HEK293 (cell line): ENCODE results near the gene OR1F1.

Experiments used
- CTCF ChIA-PET: fragments of 350-600 bp; formaldehyde crosslinking; extraction: SDS; loops from one replicate; lab custom pipeline; 2021; ENCODE audit warnings: antibody characterized with exemption; lab: Yijun Ruan, JAX
- POLR2A ChIA-PET: fragments of 300-600 bp; formaldehyde crosslinking; extraction: SDS; loops from one replicate; lab custom pipeline; 2020; ENCODE audit warnings: antibody characterized with exemption, inconsistent platforms; lab: Yijun Ruan, JAX
- H3K27ac ChIP-seq: fragments of 200-500 bp; sonication (Bioruptor generic); 2 replicates; pipeline ENCODE4 v1.5.1; 2014; ENCODE audit warnings: low read depth, low read length, control low read depth, inconsistent platforms; ENCODE audit errors: extremely low read depth
- H3K36me3 ChIP-seq, 2 experiments: fragments of 200-500 bp in 1 of 2; sonication (Bioruptor generic) in 1 of 2; 1 replicate in 1 of 2; 2 replicates in 1 of 2; pipeline ENCODE4 v1.5.1; 2014 to 2017; ENCODE audit warnings: inconsistent platforms in 2 of 2, low read length in 2 of 2; ENCODE audit not compliant: control insufficient read depth in 2 of 2, insufficient read depth in 1 of 2
- H3K4me1 ChIP-seq: fragments of 200-500 bp; sonication (Bioruptor generic); 2 replicates; pipeline ENCODE4 v1.5.1; 2014; ENCODE audit warnings: mild to moderate bottlenecking, low read length, inconsistent platforms; ENCODE audit not compliant: control insufficient read depth, insufficient read depth
- H3K4me3 ChIP-seq: 2 replicates; pipeline ENCODE4 v1.5.1; 2011; ENCODE audit warnings: low read depth, mild to moderate bottlenecking, control low read depth, low read length, moderate library complexity
- H3K9me3 ChIP-seq: fragments of 200-500 bp; sonication (Bioruptor generic); 2 replicates; pipeline ENCODE4 v1.5.1; 2014; ENCODE audit warnings: low read depth, low read length, inconsistent platforms; ENCODE audit not compliant: control insufficient read depth, insufficient read depth
- GFI1B ChIP-seq: fragments of 450-650 bp; formaldehyde crosslinking; IDR thresholded peaks from 2 replicates; pipeline ENCODE4 v1.5.1; 2016; ENCODE audit warnings: missing biosample characterization, missing genetic modification characterization
- IKZF3 ChIP-seq: fragments of 450-650 bp; IDR thresholded peaks from 2 replicates; pipeline ENCODE4 v1.5.0; 2018; ENCODE audit warnings: missing biosample characterization, mild to moderate bottlenecking, missing genetic modification characterization, moderate library complexity
- KLF16 ChIP-seq: fragments of 450-650 bp; formaldehyde crosslinking; IDR thresholded peaks from 2 replicates; pipeline ENCODE4 v1.5.1; 2017; ENCODE audit warnings: missing biosample characterization, missing genetic modification characterization
- REST ChIP-seq: fragments of 450-650 bp; formaldehyde crosslinking; IDR thresholded peaks from 2 replicates; pipeline ENCODE4 v1.5.1; 2016; ENCODE audit warnings: missing biosample characterization, missing genetic modification characterization
- YY1 ChIP-seq: fragments of 450-650 bp; formaldehyde crosslinking; IDR thresholded peaks from 2 replicates; pipeline ENCODE4 v1.5.1; 2018; ENCODE audit warnings: missing biosample characterization, missing genetic modification characterization
- ZBTB21 ChIP-seq: fragments of 450-650 bp; formaldehyde crosslinking; IDR thresholded peaks from 2 replicates; pipeline ENCODE4 v1.5.1; 2017; ENCODE audit warnings: missing biosample characterization, missing genetic modification characterization
- ZFP37 ChIP-seq: fragments of 450-650 bp; formaldehyde crosslinking; IDR thresholded peaks from 2 replicates; pipeline ENCODE4 v1.5.1; 2016; ENCODE audit warnings: missing biosample characterization, missing genetic modification characterization
- ZNF10 ChIP-seq: fragments of 450-650 bp; formaldehyde crosslinking; IDR thresholded peaks from 2 replicates; pipeline ENCODE4 v1.5.1; 2017; ENCODE audit warnings: missing biosample characterization, missing genetic modification characterization
- ZNF140 ChIP-seq: fragments of 450-650 bp; formaldehyde crosslinking; IDR thresholded peaks from 2 replicates; pipeline ENCODE4 v1.5.1; 2016; ENCODE audit warnings: missing biosample characterization, missing genetic modification characterization
- ZNF157 ChIP-seq: fragments of 450-650 bp; formaldehyde crosslinking; IDR thresholded peaks from 2 replicates; pipeline ENCODE4 v1.5.1; 2016; ENCODE audit warnings: missing biosample characterization, missing genetic modification characterization
- ZNF211 ChIP-seq: fragments of 450-650 bp; formaldehyde crosslinking; IDR thresholded peaks from 2 replicates; pipeline ENCODE4 v1.5.1; 2016; ENCODE audit warnings: low read depth, missing biosample characterization, missing genetic modification characterization
- ZNF324 ChIP-seq: fragments of 450-650 bp; formaldehyde crosslinking; IDR thresholded peaks from 2 replicates; pipeline ENCODE4 v1.5.1; 2016; ENCODE audit warnings: missing biosample characterization, missing genetic modification characterization
- ZNF366 ChIP-seq: fragments of 450-650 bp; formaldehyde crosslinking; conservative IDR thresholded peaks from 2 replicates; pipeline ENCODE4 v1.5.1; 2016; ENCODE audit warnings: missing biosample characterization, missing genetic modification characterization
- ZNF585B ChIP-seq: fragments of 450-650 bp; formaldehyde crosslinking; IDR thresholded peaks from 2 replicates; pipeline ENCODE4 v1.5.1; 2016; ENCODE audit warnings: missing biosample characterization, missing genetic modification characterization
- ZNF660 ChIP-seq: fragments of 450-650 bp; IDR thresholded peaks from 2 replicates; pipeline ENCODE4 v1.5.1; 2018; ENCODE audit warnings: missing biosample characterization, mild to moderate bottlenecking, missing genetic modification characterization
- TF ChIP-seq, protein P1 (sequence below): fragments of 450-650 bp; formaldehyde crosslinking; IDR thresholded peaks from 2 replicates; pipeline ENCODE4; 2016; ENCODE audit warnings: missing biosample characterization, missing genetic modification characterization
- TF ChIP-seq, protein P2 (sequence below): fragments of 450-650 bp; formaldehyde crosslinking; IDR thresholded peaks from 2 replicates; pipeline ENCODE4 v1.5.1; 2016; ENCODE audit warnings: missing biosample characterization, missing genetic modification characterization, borderline replicate concordance
- TF ChIP-seq, protein P3 (sequence below): fragments of 450-650 bp; formaldehyde crosslinking; IDR thresholded peaks from 2 replicates; pipeline ENCODE4 v1.5.1; 2017; ENCODE audit warnings: missing biosample characterization, mild to moderate bottlenecking, missing genetic modification characterization, moderate library complexity
- TF ChIP-seq, protein P4 (sequence below): fragments of 450-650 bp; formaldehyde crosslinking; IDR thresholded peaks from 2 replicates; pipeline ENCODE4 v1.5.1; 2016; ENCODE audit warnings: missing biosample characterization, missing genetic modification characterization, borderline replicate concordance
- TF ChIP-seq, protein P5 (sequence below): fragments of 450-650 bp; formaldehyde crosslinking; IDR thresholded peaks from 2 replicates; pipeline ENCODE4 v1.5.1; 2016; ENCODE audit warnings: missing biosample characterization, missing genetic modification characterization

OR1F1 gene

GRCh38 chr16:3193221-3194212, 5.5 kb downstream of the OR1F1 start (continued):
- TF ChIP-seq, protein P1, sequence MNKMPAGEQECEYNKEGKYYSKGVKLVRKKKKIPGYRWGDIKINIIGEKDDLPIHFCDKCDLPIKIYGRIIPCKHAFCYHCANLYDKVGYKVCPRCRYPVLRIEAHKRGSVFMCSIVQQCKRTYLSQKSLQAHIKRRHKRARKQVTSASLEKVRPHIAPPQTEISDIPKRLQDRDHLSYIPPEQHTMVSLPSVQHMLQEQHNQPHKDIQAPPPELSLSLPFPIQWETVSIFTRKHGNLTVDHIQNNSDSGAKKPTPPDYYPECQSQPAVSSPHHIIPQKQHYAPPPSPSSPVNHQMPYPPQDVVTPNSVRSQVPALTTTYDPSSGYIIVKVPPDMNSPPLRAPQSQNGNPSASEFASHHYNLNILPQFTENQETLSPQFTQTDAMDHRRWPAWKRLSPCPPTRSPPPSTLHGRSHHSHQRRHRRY: no peak
- TF ChIP-seq ZNF324 (tag by site-specific recombination) (no peak), REST (tag by site-specific recombination) (no peak), ZNF211 (tag by site-specific recombination) (no peak)

DNA sequence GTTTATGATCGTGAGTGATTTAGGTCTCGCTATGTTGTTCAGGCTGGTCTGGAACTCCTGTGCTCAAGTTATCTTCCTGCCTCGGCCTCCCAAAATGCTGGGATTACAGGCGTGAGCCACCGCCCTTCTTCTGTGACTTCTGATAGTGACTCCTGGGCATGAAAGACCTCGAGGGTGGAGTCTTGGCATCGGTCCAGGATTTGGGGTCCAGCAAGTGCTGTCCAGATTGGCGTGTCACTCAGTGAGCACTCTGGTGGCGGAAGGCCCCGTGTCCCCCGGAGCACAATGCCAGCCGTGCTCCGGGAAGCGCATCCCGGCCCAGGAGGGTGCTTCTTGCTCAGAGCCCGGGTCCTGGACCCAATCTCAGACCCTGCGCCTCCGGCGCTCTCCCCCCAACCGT, 6.8 kb downstream of the OR1F1 start:
- TF ChIP-seq YY1 (no peak), GFI1B (tag by site-specific recombination) (no peak), ZBTB21 (tag by site-specific recombination) (no peak), KLF16 (no peak), ZNF585B (tag by site-specific recombination) (no peak), ZNF366 (tag by site-specific recombination) (no peak), ZNF140 (tag by site-specific recombination) (no peak), ZFP37 (tag by site-specific recombination) (no peak), ZNF10 (tag by site-specific recombination) (no peak), ZNF157 (tag by site-specific recombination) (no peak), ZNF660 (tag by site-specific recombination) (no peak), IKZF3 (tag by site-specific recombination) (no peak)
- TF ChIP-seq, protein P2, sequence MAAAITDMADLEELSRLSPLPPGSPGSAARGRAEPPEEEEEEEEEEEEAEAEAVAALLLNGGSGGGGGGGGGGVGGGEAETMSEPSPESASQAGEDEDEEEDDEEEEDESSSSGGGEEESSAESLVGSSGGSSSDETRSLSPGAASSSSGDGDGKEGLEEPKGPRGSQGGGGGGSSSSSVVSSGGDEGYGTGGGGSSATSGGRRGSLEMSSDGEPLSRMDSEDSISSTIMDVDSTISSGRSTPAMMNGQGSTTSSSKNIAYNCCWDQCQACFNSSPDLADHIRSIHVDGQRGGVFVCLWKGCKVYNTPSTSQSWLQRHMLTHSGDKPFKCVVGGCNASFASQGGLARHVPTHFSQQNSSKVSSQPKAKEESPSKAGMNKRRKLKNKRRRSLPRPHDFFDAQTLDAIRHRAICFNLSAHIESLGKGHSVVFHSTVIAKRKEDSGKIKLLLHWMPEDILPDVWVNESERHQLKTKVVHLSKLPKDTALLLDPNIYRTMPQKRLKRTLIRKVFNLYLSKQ (tag by site-specific recombination): no peak
- TF ChIP-seq, protein P3, sequence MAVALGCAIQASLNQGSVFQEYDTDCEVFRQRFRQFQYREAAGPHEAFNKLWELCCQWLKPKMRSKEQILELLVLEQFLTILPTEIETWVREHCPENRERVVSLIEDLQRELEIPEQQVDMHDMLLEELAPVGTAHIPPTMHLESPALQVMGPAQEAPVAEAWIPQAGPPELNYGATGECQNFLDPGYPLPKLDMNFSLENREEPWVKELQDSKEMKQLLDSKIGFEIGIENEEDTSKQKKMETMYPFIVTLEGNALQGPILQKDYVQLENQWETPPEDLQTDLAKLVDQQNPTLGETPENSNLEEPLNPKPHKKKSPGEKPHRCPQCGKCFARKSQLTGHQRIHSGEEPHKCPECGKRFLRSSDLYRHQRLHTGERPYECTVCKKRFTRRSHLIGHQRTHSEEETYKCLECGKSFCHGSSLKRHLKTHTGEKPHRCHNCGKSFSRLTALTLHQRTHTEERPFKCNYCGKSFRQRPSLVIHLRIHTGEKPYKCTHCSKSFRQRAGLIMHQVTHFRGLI (tag by site-specific recombination): no peak
- TF ChIP-seq, protein P4, sequence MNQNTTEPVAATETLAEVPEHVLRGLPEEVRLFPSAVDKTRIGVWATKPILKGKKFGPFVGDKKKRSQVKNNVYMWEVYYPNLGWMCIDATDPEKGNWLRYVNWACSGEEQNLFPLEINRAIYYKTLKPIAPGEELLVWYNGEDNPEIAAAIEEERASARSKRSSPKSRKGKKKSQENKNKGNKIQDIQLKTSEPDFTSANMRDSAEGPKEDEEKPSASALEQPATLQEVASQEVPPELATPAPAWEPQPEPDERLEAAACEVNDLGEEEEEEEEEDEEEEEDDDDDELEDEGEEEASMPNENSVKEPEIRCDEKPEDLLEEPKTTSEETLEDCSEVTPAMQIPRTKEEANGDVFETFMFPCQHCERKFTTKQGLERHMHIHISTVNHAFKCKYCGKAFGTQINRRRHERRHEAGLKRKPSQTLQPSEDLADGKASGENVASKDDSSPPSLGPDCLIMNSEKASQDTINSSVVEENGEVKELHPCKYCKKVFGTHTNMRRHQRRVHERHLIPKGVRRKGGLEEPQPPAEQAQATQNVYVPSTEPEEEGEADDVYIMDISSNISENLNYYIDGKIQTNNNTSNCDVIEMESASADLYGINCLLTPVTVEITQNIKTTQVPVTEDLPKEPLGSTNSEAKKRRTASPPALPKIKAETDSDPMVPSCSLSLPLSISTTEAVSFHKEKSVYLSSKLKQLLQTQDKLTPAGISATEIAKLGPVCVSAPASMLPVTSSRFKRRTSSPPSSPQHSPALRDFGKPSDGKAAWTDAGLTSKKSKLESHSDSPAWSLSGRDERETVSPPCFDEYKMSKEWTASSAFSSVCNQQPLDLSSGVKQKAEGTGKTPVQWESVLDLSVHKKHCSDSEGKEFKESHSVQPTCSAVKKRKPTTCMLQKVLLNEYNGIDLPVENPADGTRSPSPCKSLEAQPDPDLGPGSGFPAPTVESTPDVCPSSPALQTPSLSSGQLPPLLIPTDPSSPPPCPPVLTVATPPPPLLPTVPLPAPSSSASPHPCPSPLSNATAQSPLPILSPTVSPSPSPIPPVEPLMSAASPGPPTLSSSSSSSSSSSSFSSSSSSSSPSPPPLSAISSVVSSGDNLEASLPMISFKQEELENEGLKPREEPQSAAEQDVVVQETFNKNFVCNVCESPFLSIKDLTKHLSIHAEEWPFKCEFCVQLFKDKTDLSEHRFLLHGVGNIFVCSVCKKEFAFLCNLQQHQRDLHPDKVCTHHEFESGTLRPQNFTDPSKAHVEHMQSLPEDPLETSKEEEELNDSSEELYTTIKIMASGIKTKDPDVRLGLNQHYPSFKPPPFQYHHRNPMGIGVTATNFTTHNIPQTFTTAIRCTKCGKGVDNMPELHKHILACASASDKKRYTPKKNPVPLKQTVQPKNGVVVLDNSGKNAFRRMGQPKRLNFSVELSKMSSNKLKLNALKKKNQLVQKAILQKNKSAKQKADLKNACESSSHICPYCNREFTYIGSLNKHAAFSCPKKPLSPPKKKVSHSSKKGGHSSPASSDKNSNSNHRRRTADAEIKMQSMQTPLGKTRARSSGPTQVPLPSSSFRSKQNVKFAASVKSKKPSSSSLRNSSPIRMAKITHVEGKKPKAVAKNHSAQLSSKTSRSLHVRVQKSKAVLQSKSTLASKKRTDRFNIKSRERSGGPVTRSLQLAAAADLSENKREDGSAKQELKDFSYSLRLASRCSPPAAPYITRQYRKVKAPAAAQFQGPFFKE (tag by site-specific recombination): no peak
- TF ChIP-seq, protein P5, sequence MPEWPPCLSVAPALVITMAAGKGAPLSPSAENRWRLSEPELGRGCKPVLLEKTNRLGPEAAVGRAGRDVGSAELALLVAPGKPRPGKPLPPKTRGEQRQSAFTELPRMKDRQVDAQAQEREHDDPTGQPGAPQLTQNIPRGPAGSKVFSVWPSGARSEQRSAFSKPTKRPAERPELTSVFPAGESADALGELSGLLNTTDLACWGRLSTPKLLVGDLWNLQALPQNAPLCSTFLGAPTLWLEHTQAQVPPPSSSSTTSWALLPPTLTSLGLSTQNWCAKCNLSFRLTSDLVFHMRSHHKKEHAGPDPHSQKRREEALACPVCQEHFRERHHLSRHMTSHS (tag by site-specific recombination): no peak
- H3K4me3 ChIP-seq: no peak overlapping the region
- H3K27ac ChIP-seq: no peak overlapping the region
- POLR2A ChIA-PET: no interaction called here
- no peaks in the 10 kb centered on the region for H3K9me3 ChIP-seq
- CTCF ChIA-PET: no interaction called here
- no peaks in the 10 kb centered on the region for H3K36me3 ChIP-seq
- no peaks in the 10 kb centered on the region for H3K4me1 ChIP-seq
